GM12874 (cell line): ENCODE data around the gene ALDOA.

Experiments
- CTCF ChIP-seq: IDR thresholded peaks from 2 replicates; pipeline ENCODE4 v1.5.1; 2011; ENCODE audit warnings: low read depth, mild to moderate bottlenecking, control low read depth, low read length, moderate library complexity; ENCODE audit not compliant: insufficient read depth

The ALDOA gene

GRCh38 chr16:30065102-30065942 lies at the start of gene ALDOA:
Gene ALDOA, plus strand, starts transcription at chr16:30065760. Its CDS starts 1,138 bp downstream, at chr16:30066898.
- TF ChIP-seq CTCF = no peak

- no peak for TF ChIP-seq CTCF
Measured at GRCh38 chr16:30016555-30017276, 48.8 kb upstream of the ALDOA start.

GRCh38 chr16:30017277-30017656 lies 48.3 kb upstream of the ALDOA start:
- no peak for TF ChIP-seq CTCF

- TF ChIP-seq CTCF = no peak
Measured at GRCh38 chr16:30018731-30019158, 46.8 kb upstream of the ALDOA start.

GRCh38 chr16:30022887-30023286 lies 42.7 kb upstream of the ALDOA start, which contains the start of gene C16orf92:
Gene C16orf92, plus strand, starts transcription at chr16:30023198. Its CDS starts 143 bp downstream, at chr16:30023341.
- no peak for TF ChIP-seq CTCF

GRCh38 chr16:30023586-30023985 lies 42.0 kb upstream of the ALDOA start:
- no peak for TF ChIP-seq CTCF

- TF ChIP-seq CTCF = no peak
Measured at GRCh38 chr16:30024451-30024850, 41.1 kb upstream of the ALDOA start.
